HG03103 (cell line): ENCODE measurements around the gene EPHB6.

Experiments
- ATAC-seq: cut with Tn5 transposase; IDR thresholded peaks from one replicate; pipeline ENCODE4 v1.9.1; 2021; ENCODE audit warnings: low read depth; ENCODE audit not compliant: unreplicated experiment

The EPHB6 gene, protein sequence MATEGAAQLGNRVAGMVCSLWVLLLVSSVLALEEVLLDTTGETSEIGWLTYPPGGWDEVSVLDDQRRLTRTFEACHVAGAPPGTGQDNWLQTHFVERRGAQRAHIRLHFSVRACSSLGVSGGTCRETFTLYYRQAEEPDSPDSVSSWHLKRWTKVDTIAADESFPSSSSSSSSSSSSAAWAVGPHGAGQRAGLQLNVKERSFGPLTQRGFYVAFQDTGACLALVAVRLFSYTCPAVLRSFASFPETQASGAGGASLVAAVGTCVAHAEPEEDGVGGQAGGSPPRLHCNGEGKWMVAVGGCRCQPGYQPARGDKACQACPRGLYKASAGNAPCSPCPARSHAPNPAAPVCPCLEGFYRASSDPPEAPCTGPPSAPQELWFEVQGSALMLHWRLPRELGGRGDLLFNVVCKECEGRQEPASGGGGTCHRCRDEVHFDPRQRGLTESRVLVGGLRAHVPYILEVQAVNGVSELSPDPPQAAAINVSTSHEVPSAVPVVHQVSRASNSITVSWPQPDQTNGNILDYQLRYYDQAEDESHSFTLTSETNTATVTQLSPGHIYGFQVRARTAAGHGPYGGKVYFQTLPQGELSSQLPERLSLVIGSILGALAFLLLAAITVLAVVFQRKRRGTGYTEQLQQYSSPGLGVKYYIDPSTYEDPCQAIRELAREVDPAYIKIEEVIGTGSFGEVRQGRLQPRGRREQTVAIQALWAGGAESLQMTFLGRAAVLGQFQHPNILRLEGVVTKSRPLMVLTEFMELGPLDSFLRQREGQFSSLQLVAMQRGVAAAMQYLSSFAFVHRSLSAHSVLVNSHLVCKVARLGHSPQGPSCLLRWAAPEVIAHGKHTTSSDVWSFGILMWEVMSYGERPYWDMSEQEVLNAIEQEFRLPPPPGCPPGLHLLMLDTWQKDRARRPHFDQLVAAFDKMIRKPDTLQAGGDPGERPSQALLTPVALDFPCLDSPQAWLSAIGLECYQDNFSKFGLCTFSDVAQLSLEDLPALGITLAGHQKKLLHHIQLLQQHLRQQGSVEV

DNA sequence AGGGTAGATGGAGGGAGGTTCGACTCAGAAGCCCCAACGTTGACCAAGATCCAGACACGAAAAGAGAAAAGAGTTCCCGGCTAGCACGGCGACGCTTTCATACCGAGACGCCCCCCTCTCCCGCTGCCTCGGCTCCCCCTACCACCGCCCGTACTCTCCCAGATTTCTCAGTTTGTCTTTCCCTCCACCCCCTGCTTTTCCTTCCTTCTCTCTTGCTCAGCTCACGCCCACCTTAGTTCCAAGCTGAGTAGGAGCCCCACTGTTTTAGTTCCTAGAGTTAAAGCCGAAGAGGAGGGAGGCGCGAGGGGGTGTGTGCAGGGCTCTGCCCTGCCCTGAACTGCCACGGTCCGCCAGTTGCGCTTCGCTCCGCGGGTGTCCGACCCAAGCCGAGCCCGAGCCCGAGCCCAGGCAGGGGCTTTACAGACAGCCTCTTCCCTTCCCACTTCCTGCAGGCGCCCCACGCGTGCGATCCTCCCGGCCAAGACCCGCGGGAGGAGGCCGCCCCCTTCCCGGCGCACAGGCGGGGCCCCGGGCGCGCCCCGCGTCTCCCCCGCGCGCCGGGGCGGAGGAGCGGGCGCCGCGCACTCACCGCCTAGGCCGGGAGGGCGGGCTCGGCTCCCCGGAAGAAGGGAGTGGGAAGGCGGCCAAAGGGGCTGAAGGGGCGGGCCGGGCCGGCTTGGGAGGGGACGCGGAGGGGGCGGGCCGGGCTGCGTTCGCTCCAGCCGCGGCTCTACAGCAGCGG is at the start of gene EPHB6:
EPHB6 (plus strand) TSS at position 705 of the 742 bp plus-strand sequence. CDS start 8,152 bp downstream, outside the sequence.
- ATAC-seq: peak; percentile 50

GRCh38 chr7:142805350-142806021 is 49.4 kb upstream of the EPHB6 start:
- no peak for ATAC-seq

GRCh38 chr7:142806022-142806356 is 48.9 kb upstream of the EPHB6 start:
- no peak for ATAC-seq

- ATAC-seq: no peak
Observed at GRCh38 chr7:142806957-142807356, 47.9 kb upstream of the EPHB6 start.

DNA sequence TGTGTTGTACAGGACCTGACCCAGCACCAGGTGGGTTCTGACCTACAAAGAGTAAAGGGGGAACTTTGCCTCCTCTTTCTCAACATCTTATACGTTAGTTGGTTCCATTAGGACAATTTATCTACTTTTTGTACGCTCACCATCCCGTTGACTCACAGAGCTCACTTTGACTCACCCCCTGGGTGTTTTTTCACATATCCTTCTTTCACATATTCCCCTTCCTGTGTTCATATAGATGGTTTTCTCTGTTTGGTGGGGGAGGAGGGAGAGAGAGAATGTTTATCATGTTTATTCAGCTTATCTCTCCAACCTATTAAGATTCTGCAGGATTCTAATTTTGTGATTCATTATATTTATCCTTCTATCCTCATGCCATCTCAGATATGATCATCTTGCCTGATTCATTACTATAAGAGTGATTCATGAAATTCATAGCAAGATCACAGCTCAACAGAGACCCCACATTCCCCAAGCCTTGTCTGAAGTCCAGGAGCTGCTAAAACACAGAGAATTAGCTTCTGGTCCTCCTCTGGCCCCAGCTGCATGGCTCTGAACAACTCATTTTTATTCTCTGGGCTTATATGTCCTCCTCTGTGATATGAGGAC is 46.9 kb upstream of the EPHB6 start:
- no peak for ATAC-seq

GRCh38 chr7:142808461-142808801 is 46.4 kb upstream of the EPHB6 start:
- ATAC-seq: peak; percentile 19

- ATAC-seq: peak; percentile 84
Observed at GRCh38 chr7:142808802-142809583, 45.9 kb upstream of the EPHB6 start.

GRCh38 chr7:142809671-142810070 is 45.2 kb upstream of the EPHB6 start:
- no peak for ATAC-seq

DNA sequence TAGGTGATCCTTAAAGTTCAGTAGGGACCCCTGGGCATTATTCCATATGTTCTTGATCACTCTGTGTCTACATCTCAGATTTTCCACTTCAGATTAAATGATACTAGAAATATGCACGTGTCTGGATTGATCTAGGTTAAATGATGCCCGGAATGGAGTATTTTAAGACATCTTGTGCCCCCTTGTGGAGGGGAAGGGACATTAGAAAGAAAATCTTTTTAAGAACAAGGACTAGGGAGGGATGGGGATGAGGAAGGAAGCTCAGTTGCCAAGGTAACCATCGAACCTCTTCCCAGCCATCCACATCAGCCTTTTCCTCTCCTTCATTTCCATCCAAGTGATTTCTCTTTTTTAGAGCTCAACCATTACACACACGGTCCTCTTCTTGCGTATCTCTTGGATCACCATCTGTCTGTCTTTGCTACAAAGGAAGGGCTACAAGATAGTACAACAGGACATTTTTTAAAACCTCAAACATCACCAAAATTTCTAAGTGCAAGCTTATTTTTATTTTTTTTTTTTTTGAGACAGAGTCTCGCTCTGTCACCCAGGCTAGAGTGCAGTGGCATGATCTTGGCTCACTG is 43.6 kb upstream of the EPHB6 start:
- no peak for ATAC-seq

DNA sequence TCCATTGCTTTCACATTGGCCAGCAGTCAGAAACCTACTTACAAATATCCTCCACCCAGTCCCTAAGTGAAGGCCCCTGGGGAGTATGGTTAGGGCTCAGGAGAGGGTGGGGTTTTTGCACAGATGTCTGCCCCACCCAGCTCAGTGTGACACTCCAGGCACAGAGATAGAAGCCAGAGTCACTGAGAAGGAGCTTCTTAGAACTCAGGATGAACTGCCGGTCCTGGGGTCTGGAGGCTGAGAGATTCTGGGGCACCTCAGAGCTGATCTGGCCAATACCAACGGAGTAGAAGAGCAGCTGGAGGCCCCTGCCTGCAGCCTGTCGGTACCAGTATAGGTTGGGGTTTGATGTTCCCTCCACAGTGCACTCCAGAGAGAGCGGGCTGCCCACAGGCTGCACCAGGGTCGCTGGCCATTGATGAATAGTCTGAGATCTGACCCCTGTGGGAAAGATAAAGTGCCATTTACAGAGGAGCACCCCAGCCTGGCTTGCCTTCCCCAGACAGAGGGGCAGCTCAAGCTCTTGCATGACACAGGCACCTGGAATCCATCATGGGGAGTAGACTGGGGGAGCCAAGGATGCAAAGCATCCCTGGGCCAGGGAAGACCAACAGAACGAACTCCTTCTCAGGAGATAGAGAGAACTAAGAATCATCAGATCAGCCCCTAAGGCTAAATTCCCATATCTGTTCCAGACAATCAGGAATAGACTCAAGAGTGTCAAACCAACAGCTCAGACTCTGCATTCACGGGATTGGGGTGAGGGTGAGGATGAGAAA is 42.2 kb upstream of the EPHB6 start:
- ATAC-seq: no peak

- no peak for ATAC-seq
Observed at GRCh38 chr7:142813226-142813625, 41.6 kb upstream of the EPHB6 start.

- ATAC-seq: no peak
Observed at GRCh38 chr7:142813699-142814098, 41.2 kb upstream of the EPHB6 start.

DNA sequence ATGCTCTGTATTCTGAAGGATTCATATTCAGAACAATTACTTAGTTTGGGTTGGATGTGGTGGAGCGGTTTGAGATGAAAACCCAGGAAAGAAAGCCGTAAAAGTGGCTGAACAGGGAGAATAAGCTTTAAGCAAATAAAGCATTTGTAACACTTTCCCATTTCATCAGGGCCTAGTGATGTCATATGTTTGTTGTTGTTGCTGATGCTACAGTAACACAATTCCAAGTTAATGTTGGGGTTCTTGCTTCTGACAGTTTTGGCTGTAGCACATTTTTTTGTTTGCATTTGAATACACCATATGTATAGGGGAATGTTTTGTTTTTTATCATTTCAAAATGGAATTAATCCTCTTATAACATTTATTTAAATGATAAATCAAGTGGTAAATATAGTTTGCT is 40.4 kb upstream of the EPHB6 start:
- no peak for ATAC-seq

DNA sequence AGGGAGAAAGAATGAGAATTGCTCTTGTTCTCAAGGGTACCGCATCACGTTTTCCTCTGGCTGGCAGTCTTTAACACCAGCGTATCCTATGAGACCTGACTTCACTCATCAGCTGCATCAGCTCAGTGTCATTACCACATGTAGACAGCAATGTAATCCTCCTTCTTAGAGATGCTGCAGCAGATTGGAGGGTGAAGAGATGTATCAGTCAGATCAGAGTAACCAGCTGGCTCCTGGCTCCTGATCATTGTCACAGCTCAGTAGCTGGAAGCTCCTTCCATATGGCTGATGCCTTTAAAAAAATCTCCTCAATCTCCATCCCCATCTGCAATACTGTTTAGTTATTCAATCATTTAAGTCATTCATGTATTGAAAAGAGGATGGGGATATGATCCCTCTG is 39.7 kb upstream of the EPHB6 start:
- no peak for ATAC-seq

GRCh38 chr7:142817506-142817905 is 37.4 kb upstream of the EPHB6 start:
- ATAC-seq: no peak

DNA sequence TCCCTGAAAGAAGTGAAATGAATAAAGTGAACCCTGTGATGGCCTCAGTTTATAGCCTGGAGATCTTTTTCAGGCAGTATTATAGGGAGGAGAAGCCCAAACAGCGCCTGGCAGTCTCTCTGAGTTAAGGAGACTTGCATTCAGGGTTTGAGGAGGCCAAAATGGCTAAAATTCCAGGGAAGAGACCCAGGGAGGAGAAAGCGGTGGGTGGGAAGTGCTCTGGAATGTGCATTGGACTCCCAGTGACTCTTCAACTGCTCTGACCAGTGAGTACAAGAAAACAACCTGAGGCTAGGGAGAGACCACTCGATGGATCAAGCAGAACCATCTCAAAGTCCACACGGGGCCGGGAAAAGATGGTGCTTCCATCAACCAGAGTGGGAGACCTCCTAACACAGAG is 35.3 kb upstream of the EPHB6 start:
- no peak for ATAC-seq

- no peak for ATAC-seq
Observed at GRCh38 chr7:142822714-142823113, 32.2 kb upstream of the EPHB6 start.

GRCh38 chr7:142827951-142828500 is 26.9 kb upstream of the EPHB6 start:
- no peak for ATAC-seq
